Erythroblast (primary cell): Measurements from ENCODE around the gene XXYLT1.

Experiments used
- GATA1 ChIP-seq: IDR thresholded peaks from 2 replicates; pipeline ENCODE4 v1.6.1; 2011; ENCODE audit warnings: low read depth, mild to moderate bottlenecking, control low read depth, low read length, moderate library complexity
- POLR2A ChIP-seq: IDR thresholded peaks from 2 replicates; pipeline ENCODE4 v1.6.1; 2011; ENCODE audit warnings: mild to moderate bottlenecking, low read length

- TF ChIP-seq POLR2A (no peak), GATA1 (no peak)
These were observed 159.2 kb downstream of the XXYLT1 start for GRCh38 chr3:195111766-195112165.
